ENCODE results near the gene CHD9NB. TPM values are rescaled to one million over a fixed set of nuclear protein-coding genes. Genes with fewer than 3 reads are reported as not detected.
A peak's percentile ranks its signal among the peaks of the same experiment; 100 is the strongest.
"Not testable (repeated sequence)": the region's sequence is repeated elsewhere in the genome, so short reads cannot be mapped to it uniquely, and the experiment has no call there.

The CHD9NB gene
- total and polyA plus RNA-seq, 8 donors, result 2.2 to 10.7 (median 7.3) TPM

- intact Hi-C loops (cut with DNase I), result loop anchor here in 1 of 2 donors (10.0 kb wide), 2 partner anchors 111 to 151 kb away; no protein-coding TSS in a partner anchor
- DNase-seq, result peak in 1 of 4 donors; percentile 59
Observed at GRCh38 chr16:53053967-53054669, 1.4 kb upstream of the CHD9NB start.

GRCh38 chr16:53051255-53051654 is 1.4 kb downstream of the CHD9NB start:
- not testable (repeated sequence) for H3K27me3 ChIP-seq, ATAC-seq, H3K27ac ChIP-seq, H3K4me3 ChIP-seq, H3K9me3 ChIP-seq, DNase-seq, H3K36me3 ChIP-seq
- peaks cover 5 to 30% of the 10 kb centered on the region in 2 donors for H3K4me1 ChIP-seq
- intact Hi-C loops (cut with DNase I), result loop anchor here in 1 of 2 donors (10.0 kb wide), 2 partner anchors 114 to 154 kb away; no protein-coding TSS in a partner anchor

More at GRCh38 chr16:53053967-53054669, 1.4 kb upstream of the CHD9NB start:
- H3K4me1 ChIP-seq, result peaks cover 11 to 58% of the 10 kb centered on the region in 2 donors
- TF ChIP-seq CTCF (IDR thresholded peaks at IDR 0.05), result no peak
- no peaks in the 10 kb centered on the region for H3K9me3 ChIP-seq
- peak overlapping the region; percentile 65 to 69 for H3K4me3 ChIP-seq
- H3K36me3 ChIP-seq, result no peaks in the 10 kb centered on the region
- peak; percentile 37 for ATAC-seq
- H3K27ac ChIP-seq, result peak overlapping the region; percentile 89 to 94
- no peaks in the 10 kb centered on the region for H3K27me3 ChIP-seq

- Histone ChIP-seq H3K27ac (no peak overlapping the region), H3K4me3 (no peak overlapping the region), H3K27me3 (no peaks in the 10 kb centered on the region), H3K4me1 (peaks cover 4 to 9% of the 10 kb centered on the region in 2 donors), H3K36me3 (no peaks in the 10 kb centered on the region), H3K9me3 (no peaks in the 10 kb centered on the region)
- no peak for TF ChIP-seq CTCF (IDR thresholded peaks at IDR 0.05)
- no peak for DNase-seq
- intact Hi-C loops (cut with DNase I), result no loop called here
- ATAC-seq, result no peak
Observed at GRCh38 chr16:53048139-53048915, 4.4 kb downstream of the CHD9NB start.

GRCh38 chr16:53047515-53047914 is 5.2 kb downstream of the CHD9NB start:
- H3K36me3 ChIP-seq; DNase-seq; H3K9me3 ChIP-seq; ATAC-seq; H3K27ac ChIP-seq; H3K4me3 ChIP-seq; H3K27me3 ChIP-seq; H3K4me1 ChIP-seq; intact Hi-C loops (cut with DNase I): not testable (repeated sequence)

GRCh38 chr16:53045341-53046220 is 7.1 kb downstream of the CHD9NB start:
- H3K4me3 ChIP-seq, result no peak overlapping the region
- H3K4me1 ChIP-seq, result peaks cover 6 to 16% of the 10 kb centered on the region in 2 donors
- no peaks in the 10 kb centered on the region for H3K27me3 ChIP-seq
- no peak for TF ChIP-seq CTCF (IDR thresholded peaks at IDR 0.05)
- ATAC-seq, result peak; percentile 12
- intact Hi-C loops (cut with DNase I), result no loop called here
- DNase-seq, result no peak
- no peak overlapping the region for H3K27ac ChIP-seq
- no peaks in the 10 kb centered on the region for H3K36me3 ChIP-seq
- no peaks in the 10 kb centered on the region for H3K9me3 ChIP-seq

Measured in left lung (tissue), 10 donors.